Measurements from ENCODE around the gene TEC.

- TF ChIP-seq CTCF (optimal IDR thresholded peaks at IDR 0.05 in 1 of 3, IDR thresholded peaks at IDR 0.05 in 1 of 3, conservative IDR thresholded peaks at IDR 0.05 in 1 of 3; ENCODE audit: extremely low read depth in 1 of 3, insufficient read depth in 2 of 3, low read length in 3 of 3) (no peak), EZH2 (IDR thresholded peaks at IDR 0.05; ENCODE audit: low read length) (no peak)
These were observed 27.0 kb downstream of the TEC start for GRCh38 chr4:48242511-48243195.

All from keratinocyte (primary cell).